ENCODE data around the gene DGUOK. TPM values are rescaled to one million over a fixed set of nuclear protein-coding genes. Genes with fewer than 3 reads are reported as not detected.

Gene DGUOK
- total and polyA plus RNA-seq, 2 of the 4 experiments (the other 2 are of a cell fraction), result 66.3 to 111 TPM

- H2AFZ ChIP-seq (replicated peaks; ENCODE audit: low read length, poor library complexity), result no peak overlapping the region
- no peak overlapping the region for H2AK5ac ChIP-seq (ENCODE audit: low read depth, low read length)
- no peaks in the 10 kb centered on the region; a peak in 1 of 4 replicates for H3K79me1 ChIP-seq (ENCODE audit: low read depth in 1 of 2, low read length in 2 of 2)
- in situ Hi-C loops (cut with MboI; ENCODE audit: low sequenced_read_pairs), result no loop called here
- no peak overlapping the region for H3K4me2 ChIP-seq (ENCODE audit: low read depth, low read length)
- H4K5ac ChIP-seq (ENCODE audit: low read depth, low read length), result no peak overlapping the region
- H3K56ac ChIP-seq (ENCODE audit: extremely low read depth, insufficient read depth, low read length), result no peak overlapping the region
- H4K8ac ChIP-seq (ENCODE audit: low read depth in 2 of 2, low read length in 2 of 2), result no peak overlapping the region
- no peak overlapping the region for H3K4ac ChIP-seq (ENCODE audit: low read depth, low read length)
- dilution Hi-C loops (cut with HindIII; ENCODE audit: low sequenced_read_pairs, unreplicated experiment), result no loop called here
- intact Hi-C loops (cut with micrococcal nuclease), result no loop called here
- no TSS peak for BruUV-seq (replicated peaks)
- H3K27ac ChIP-seq (ENCODE audit: insufficient read depth, low read length), result no peak overlapping the region
- H3K9me1 ChIP-seq (ENCODE audit: insufficient read depth, low read length), result no peaks in the 10 kb centered on the region; the same call in 1 of the 2 replicates
- H3K23ac ChIP-seq (ENCODE audit: low read depth, low read length), result no peak overlapping the region
- no peak overlapping the region for H2BK20ac ChIP-seq (ENCODE audit: low read depth, low read length)
- H3K4me3 ChIP-seq (ENCODE audit: insufficient read depth, low read depth, low read length), result no peak overlapping the region
- H2AK9ac ChIP-seq (replicated peaks; ENCODE audit: low read depth, low read length, poor library complexity), result no peak overlapping the region
- no peak overlapping the region for H3K18ac ChIP-seq (ENCODE audit: low read depth, low read length)
- H4K20me1 ChIP-seq (ENCODE audit: insufficient read depth, low read length), result no peaks in the 10 kb centered on the region
- peaks cover 2% of the 10 kb centered on the region; the same call in 1 of the 2 replicates for H3K4me1 ChIP-seq (ENCODE audit: control insufficient read depth, insufficient read depth, low read length)
- H2BK120ac ChIP-seq (ENCODE audit: low read depth, low read length), result no peak overlapping the region
- POLR2A ChIA-PET (ENCODE audit: unreplicated experiment), result no interaction called here
- no peak overlapping the region for H4K91ac ChIP-seq (ENCODE audit: insufficient read depth, low read depth, low read length)
- TF ChIP-seq MXI1 (IDR thresholded peaks at IDR 0.05; ENCODE audit: borderline replicate concordance, low read depth, low read length), result no peak
- TF ChIP-seq NFE2L2 (IDR thresholded peaks at IDR 0.05; ENCODE audit: low read depth, low read length), result no peak
- no peak for TF ChIP-seq MAFK (IDR thresholded peaks at IDR 0.05; ENCODE audit: low read depth, low read length)
- TF ChIP-seq USF2 (IDR thresholded peaks at IDR 0.05; ENCODE audit: low read depth, low read length), result no peak
- no peak for TF ChIP-seq POLR2A (IDR thresholded peaks at IDR 0.05; ENCODE audit: low read depth, low read length)
- no peak for TF ChIP-seq RCOR1 (IDR thresholded peaks at IDR 0.05; ENCODE audit: insufficient replicate concordance, low read length)
- no peak for TF ChIP-seq MAZ (IDR thresholded peaks at IDR 0.05; ENCODE audit: borderline replicate concordance, low read depth, low read length)
- no peak for TF ChIP-seq ELK1 (IDR thresholded peaks at IDR 0.05; ENCODE audit: borderline replicate concordance, low read depth, low read length)
- TF ChIP-seq CHD1 (IDR thresholded peaks at IDR 0.05; ENCODE audit: low read depth, low read length), result no peak
- no peak for TF ChIP-seq BHLHE40 (IDR thresholded peaks at IDR 0.05; ENCODE audit: low read depth, low read length)
- TF ChIP-seq CEBPB (IDR thresholded peaks at IDR 0.05; ENCODE audit: low read depth, low read length), result no peak
- no peak for TF ChIP-seq RAD21 (IDR thresholded peaks at IDR 0.05; ENCODE audit: low read length)
- TF ChIP-seq, protein P1, sequence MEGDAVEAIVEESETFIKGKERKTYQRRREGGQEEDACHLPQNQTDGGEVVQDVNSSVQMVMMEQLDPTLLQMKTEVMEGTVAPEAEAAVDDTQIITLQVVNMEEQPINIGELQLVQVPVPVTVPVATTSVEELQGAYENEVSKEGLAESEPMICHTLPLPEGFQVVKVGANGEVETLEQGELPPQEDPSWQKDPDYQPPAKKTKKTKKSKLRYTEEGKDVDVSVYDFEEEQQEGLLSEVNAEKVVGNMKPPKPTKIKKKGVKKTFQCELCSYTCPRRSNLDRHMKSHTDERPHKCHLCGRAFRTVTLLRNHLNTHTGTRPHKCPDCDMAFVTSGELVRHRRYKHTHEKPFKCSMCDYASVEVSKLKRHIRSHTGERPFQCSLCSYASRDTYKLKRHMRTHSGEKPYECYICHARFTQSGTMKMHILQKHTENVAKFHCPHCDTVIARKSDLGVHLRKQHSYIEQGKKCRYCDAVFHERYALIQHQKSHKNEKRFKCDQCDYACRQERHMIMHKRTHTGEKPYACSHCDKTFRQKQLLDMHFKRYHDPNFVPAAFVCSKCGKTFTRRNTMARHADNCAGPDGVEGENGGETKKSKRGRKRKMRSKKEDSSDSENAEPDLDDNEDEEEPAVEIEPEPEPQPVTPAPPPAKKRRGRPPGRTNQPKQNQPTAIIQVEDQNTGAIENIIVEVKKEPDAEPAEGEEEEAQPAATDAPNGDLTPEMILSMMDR (conservative IDR thresholded peaks at IDR 0.05; ENCODE audit: low read depth, low read length), result no peak
- TF ChIP-seq SMC3 (IDR thresholded peaks at IDR 0.05; ENCODE audit: low read depth, low read length), result no peak
- no peak overlapping the region for H3K14ac ChIP-seq (replicated peaks; ENCODE audit: low read depth, low read length)
- H3K9me3 ChIP-seq (ENCODE audit: control insufficient read depth, insufficient read depth, low read length), result peaks cover 3% of the 10 kb centered on the region
- H3K27me3 ChIP-seq (ENCODE audit: control insufficient read depth, insufficient read depth, low read length), result peaks cover 2% of the 10 kb centered on the region; the same call in 1 of the 2 replicates
- no peak for DNase-seq
- H3K9ac ChIP-seq (ENCODE audit: low read depth, low read length), result no peak overlapping the region
- CTCF ChIA-PET, result no interaction called here
- H3K36me3 ChIP-seq (ENCODE audit: control insufficient read depth, insufficient read depth, low read length), result peaks cover 4% of the 10 kb centered on the region
- no CpG with 5 or more reads among the region's 2 CpGs for WGBS, 2 experiments (ENCODE audit: extremely low coverage in 2 of 2, insufficient read length in 1 of 2)
- no peak for ATAC-seq (ENCODE audit: low read depth)
- H2BK5ac ChIP-seq (ENCODE audit: low read depth, low read length, poor library complexity, severe bottlenecking), result no peak overlapping the region
- H2BK15ac ChIP-seq (ENCODE audit: low read depth, low read length), result no peak overlapping the region
Observed at GRCh38 chr2:73964223-73964622, 37.5 kb downstream of the DGUOK start.

Data from IMR-90 (cell line).